Left lung (tissue), 14 donors: ENCODE results near the gene OR10G6. TPM values are rescaled to one million over a fixed set of nuclear protein-coding genes. Genes with fewer than 3 reads are reported as not detected.

Experiments
- ATAC-seq: fragments of 200-7000 bp; cut with Tn5 transposase; one replicate; pipeline ENCODE4 v1.9.1; 2020; ENCODE audit warnings: moderate library complexity
- DNase-seq, 4 donors: peaks; one replicate each; pipeline ENCODE4 v3.0.0-alpha.2; 2013 to 2020
- H3K27ac ChIP-seq, 2 donors: fragments of 200-600 bp; sonication (generic) in 1 of 2; one replicate each; pipeline versions ENCODE4 v1.5.0 to v1.8.0; 2020 to 2021
- H3K27me3 ChIP-seq, 2 donors: fragments of 200-600 bp; sonication (generic) in 1 of 2; one replicate each; pipeline versions ENCODE4 v1.5.0 to v1.8.0; 2020 to 2021
- H3K36me3 ChIP-seq, 2 donors: fragments of 200-600 bp; sonication (generic) in 1 of 2; one replicate each; pipeline versions ENCODE4 v1.5.0 to v1.8.0; 2020 to 2021
- H3K4me1 ChIP-seq, 2 donors: fragments of 200-600 bp; one replicate each; pipeline ENCODE4 v1.8.0; 2021
- H3K4me3 ChIP-seq, 2 donors: fragments of 200-600 bp; sonication (generic) in 1 of 2; one replicate each; pipeline versions ENCODE4 v1.5.0 to v1.8.0; 2020 to 2021; ENCODE audit warnings: mild to moderate bottlenecking in 1 of 2
- H3K9me3 ChIP-seq, 2 donors: fragments of 200-600 bp; sonication (generic) in 1 of 2; one replicate each; pipeline versions ENCODE4 v1.5.0 to v1.8.0; 2020 to 2021
- intact Hi-C, 2 donors: fragments of 100-400 bp; cut with DNase I; formaldehyde crosslinking; loops; one replicate each; pipeline versions ENCODE4 v1.11.2 to v1.14.2; 2022
- long read RNA-seq, 12 donors: library from polyadenylated mRNA in 2 of 12; unstranded in 2 of 12; transcript quantifications; one replicate each; pipeline ENCODE4 v2.0.0 and lab custom pipeline, GENCODE V29; 2019 to 2026
- polyA plus RNA-seq, 6 donors: library from polyadenylated mRNA; unstranded; fragments of 120-200 nt; gene quantifications; one replicate each; pipeline ENCODE4 v1.2.1, GENCODE V29; 2013; ENCODE audit not compliant: insufficient read length in 6 of 6
- total RNA-seq, 2 donors: library from RNA; stranded (reverse); fragmentation: NEBNext Ultra II Directional; extraction: Animal tissue kit (Norgen Biotek cat#: 25700); gene quantifications; one replicate each; pipeline ENCODE4 v1.2.1, GENCODE V29; 2021
- TF ChIP-seq, protein P1 (sequence below), 2 donors: fragments of 200-600 bp; sonication (generic) in 1 of 2; IDR thresholded peaks; one replicate each; pipeline versions ENCODE4 v1.5.0 to v1.8.0; 2021; ENCODE audit warnings: antibody characterized with exemption in 2 of 2
- donor health status: DM: no; HTN: yes; CAD: no.
- donor health status: DM: no; HTN: no; CAD: no.

OR10G6 gene, protein sequence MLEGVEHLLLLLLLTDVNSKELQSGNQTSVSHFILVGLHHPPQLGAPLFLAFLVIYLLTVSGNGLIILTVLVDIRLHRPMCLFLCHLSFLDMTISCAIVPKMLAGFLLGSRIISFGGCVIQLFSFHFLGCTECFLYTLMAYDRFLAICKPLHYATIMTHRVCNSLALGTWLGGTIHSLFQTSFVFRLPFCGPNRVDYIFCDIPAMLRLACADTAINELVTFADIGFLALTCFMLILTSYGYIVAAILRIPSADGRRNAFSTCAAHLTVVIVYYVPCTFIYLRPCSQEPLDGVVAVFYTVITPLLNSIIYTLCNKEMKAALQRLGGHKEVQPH
- total RNA-seq = not detected
- not detected for polyA plus RNA-seq
- long read RNA-seq, donor 1 = 0 reads
- long read RNA-seq, donor 2 = 0 reads
- long read RNA-seq, donor 3 = 0 reads
- long read RNA-seq, donor 4 = 0 reads
- long read RNA-seq, donor 5 = 0 reads
- long read RNA-seq, donor 6 = 0 reads
- long read RNA-seq, donor 7 = 0 reads
- long read RNA-seq, donor 8 = 0 reads
- long read RNA-seq, donor 9 = 0 reads
- long read RNA-seq, donor 10 = 0 reads
- long read RNA-seq, donor 11, partial matches to known transcripts = 0 of 1 reads
- long read RNA-seq, donor 11, other reads (novel, unspliced or antisense) = 0 of 1 reads
- long read RNA-seq, donor 12 = 0 reads

DNA sequence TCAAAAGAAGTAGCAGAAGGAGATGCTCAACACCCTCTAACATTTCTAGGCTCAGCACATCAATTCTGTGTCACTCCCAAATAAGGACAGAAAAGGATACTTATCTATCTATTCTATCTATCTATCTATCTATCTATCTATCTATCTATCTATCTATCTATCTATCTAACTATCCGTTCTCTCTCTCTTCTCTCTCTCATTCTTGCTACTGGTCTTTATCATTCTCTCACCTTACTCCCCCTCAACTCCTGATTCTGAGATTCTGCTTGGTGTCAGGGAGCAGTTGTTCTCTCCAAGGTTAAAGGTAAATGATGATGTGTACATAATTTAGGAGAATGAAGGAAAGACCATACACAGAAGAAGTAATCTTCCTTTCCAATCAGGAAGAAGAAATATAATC, at the start of gene OR10G6:
Gene OR10G6, minus strand, starts transcription at position 43 of the 400 bp plus-strand sequence. Its CDS starts 0 bp downstream, at position 43.
- Histone ChIP-seq H3K4me3 (no peak within 1 kb of the TSS), H3K27ac (no peak within 1 kb of the TSS), H3K4me1 (no peaks in the 10 kb centered on the region), H3K9me3 (no peaks in the 10 kb centered on the region), H3K27me3 (no peaks in the 10 kb centered on the region), H3K36me3 (no peaks in the 10 kb centered on the region)
- ATAC-seq (no peak), DNase-seq (no peak)
- TF ChIP-seq, protein P1, sequence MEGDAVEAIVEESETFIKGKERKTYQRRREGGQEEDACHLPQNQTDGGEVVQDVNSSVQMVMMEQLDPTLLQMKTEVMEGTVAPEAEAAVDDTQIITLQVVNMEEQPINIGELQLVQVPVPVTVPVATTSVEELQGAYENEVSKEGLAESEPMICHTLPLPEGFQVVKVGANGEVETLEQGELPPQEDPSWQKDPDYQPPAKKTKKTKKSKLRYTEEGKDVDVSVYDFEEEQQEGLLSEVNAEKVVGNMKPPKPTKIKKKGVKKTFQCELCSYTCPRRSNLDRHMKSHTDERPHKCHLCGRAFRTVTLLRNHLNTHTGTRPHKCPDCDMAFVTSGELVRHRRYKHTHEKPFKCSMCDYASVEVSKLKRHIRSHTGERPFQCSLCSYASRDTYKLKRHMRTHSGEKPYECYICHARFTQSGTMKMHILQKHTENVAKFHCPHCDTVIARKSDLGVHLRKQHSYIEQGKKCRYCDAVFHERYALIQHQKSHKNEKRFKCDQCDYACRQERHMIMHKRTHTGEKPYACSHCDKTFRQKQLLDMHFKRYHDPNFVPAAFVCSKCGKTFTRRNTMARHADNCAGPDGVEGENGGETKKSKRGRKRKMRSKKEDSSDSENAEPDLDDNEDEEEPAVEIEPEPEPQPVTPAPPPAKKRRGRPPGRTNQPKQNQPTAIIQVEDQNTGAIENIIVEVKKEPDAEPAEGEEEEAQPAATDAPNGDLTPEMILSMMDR (IDR thresholded peaks at IDR 0.05) = no peak
- intact Hi-C loops = no loop called here

DNA sequence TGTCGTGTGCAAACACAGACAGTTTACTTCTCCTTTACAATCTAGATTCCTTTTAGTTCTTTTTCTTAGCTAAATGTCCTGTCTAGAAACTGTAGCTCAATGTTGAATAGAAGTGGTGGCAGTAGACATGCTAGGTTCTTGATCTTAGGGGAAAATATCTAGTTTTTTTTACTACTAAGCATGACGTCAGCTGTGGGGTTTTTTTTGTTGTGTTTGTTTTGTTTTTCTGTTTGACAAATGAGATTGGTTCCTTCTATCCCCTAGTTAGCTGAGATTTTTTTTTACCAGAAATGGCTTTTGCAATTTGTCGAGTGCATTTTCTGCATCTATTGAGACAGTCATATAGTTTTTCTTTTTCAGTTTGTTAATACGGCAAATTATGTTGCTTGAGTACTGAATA, 48.5 kb upstream of the OR10G6 start:
- H3K9me3 ChIP-seq = no peaks in the 10 kb centered on the region
- H3K27ac ChIP-seq = no peak overlapping the region
- H3K4me1 ChIP-seq = no peaks in the 10 kb centered on the region
- intact Hi-C loops = no loop called here
- TF ChIP-seq, protein P1 (IDR thresholded peaks at IDR 0.05) = no peak
- no peaks in the 10 kb centered on the region for H3K27me3 ChIP-seq
- DNase-seq (no peak), ATAC-seq (no peak)
- no peaks in the 10 kb centered on the region for H3K36me3 ChIP-seq
- no peak overlapping the region for H3K4me3 ChIP-seq

DNA sequence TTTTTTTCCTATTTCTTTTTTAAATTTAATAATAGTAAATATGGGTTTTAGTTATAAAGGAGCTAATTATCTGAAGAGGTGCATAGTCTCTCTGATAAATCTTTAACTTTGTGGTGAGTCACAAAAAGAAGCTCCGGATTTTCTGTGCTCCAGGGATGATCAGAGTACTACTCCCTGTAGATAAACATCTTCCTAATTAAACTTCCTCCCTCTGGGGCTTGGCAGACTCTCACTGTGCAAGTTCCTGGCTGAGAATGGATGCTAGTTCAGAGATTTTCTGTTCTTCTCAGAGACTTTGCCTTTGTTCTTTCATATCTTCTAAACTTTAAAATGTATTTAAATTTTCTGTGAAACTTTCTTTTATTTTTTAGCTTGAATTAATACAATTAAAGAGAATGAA, 46.3 kb upstream of the OR10G6 start, which contains the start of gene OR10G7:
Gene OR10G7, minus strand, starts transcription at position 72 of the 400 bp plus-strand sequence. CDS start 2,324 bp downstream, outside the sequence.
- no peak within 1 kb of the TSS for H3K4me3 ChIP-seq
- TF ChIP-seq, protein P1 (IDR thresholded peaks at IDR 0.05) = no peak
- H3K27me3 ChIP-seq = no peaks in the 10 kb centered on the region
- intact Hi-C loops = no loop called here
- no peak for ATAC-seq
- no peak within 1 kb of the TSS for H3K27ac ChIP-seq
- no peak for DNase-seq
- no peaks in the 10 kb centered on the region for H3K9me3 ChIP-seq
- H3K36me3 ChIP-seq = no peaks in the 10 kb centered on the region
- H3K4me1 ChIP-seq = no peaks in the 10 kb centered on the region

DNA sequence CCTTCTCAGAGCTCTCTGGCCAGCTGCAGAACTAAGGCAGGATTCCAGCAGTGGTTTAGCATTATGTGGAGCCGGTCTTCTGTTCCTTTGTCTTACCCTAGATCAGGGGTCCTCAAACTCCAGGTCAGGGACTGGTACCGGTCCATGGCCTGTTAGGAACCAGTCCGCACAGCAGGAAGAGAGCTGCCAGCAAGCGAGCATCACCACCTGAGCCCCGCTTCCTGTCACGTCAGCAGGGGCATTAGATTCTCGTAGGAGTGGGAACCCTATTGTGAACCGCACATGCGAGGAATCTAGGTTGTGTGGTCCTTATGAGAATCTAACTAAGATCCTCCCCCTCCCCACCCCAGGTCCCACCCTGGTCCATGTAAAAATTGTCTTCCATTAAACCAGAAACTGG, 44.6 kb upstream of the OR10G6 start:
- no peak for ATAC-seq
- no peaks in the 10 kb centered on the region for H3K9me3 ChIP-seq
- intact Hi-C loops = no loop called here

More for the DNA sequence above, 44.6 kb upstream of the OR10G6 start:
- Histone ChIP-seq H3K4me1 (no peaks in the 10 kb centered on the region), H3K27me3 (no peaks in the 10 kb centered on the region), H3K4me3 (no peak overlapping the region), H3K36me3 (no peaks in the 10 kb centered on the region), H3K27ac (no peak overlapping the region)
- no peak for DNase-seq
- TF ChIP-seq, protein P1 (IDR thresholded peaks at IDR 0.05) = no peak
